NCI-H1930 (cell line): ENCODE data around the gene CAMKK2.
"Not testable (repeated sequence)": the region's sequence is repeated elsewhere in the genome, so short reads cannot be mapped to it uniquely, and the experiment has no call there.

ENCODE experiments used
- DNase-seq, 2 experiments: peaks; one replicate each; lab custom pipeline; 2025; lab: John Stamatoyannopoulos, UW

The CAMKK2 gene

GRCh38 chr12:121279071-121279375 lies 17.5 kb downstream of the CAMKK2 start:
- no peak for DNase-seq

GRCh38 chr12:121278169-121279070 lies 18.1 kb downstream of the CAMKK2 start:
- no peak for DNase-seq

GRCh38 chr12:121277374-121277759 lies 19.1 kb downstream of the CAMKK2 start:
- no peak for DNase-seq

- no peak for DNase-seq
Observed at GRCh38 chr12:121274036-121274763, 22.3 kb downstream of the CAMKK2 start.

- DNase-seq: no peak
Observed at GRCh38 chr12:121273364-121273896, 23.1 kb downstream of the CAMKK2 start.

GRCh38 chr12:121267822-121268221 lies 28.7 kb downstream of the CAMKK2 start:
- no peak for DNase-seq

- DNase-seq: no peak
Observed at GRCh38 chr12:121264951-121265515, 31.5 kb downstream of the CAMKK2 start.

- no peak for DNase-seq
Observed at GRCh38 chr12:121264135-121264534, 32.4 kb downstream of the CAMKK2 start.

- no peak for DNase-seq
Observed at GRCh38 chr12:121263206-121263935, 33.1 kb downstream of the CAMKK2 start.

- DNase-seq: no peak
Observed at GRCh38 chr12:121261398-121261797, 35.1 kb downstream of the CAMKK2 start.

GRCh38 chr12:121260091-121260490 lies 36.4 kb downstream of the CAMKK2 start:
- DNase-seq: no peak

GRCh38 chr12:121259074-121259473 lies 37.4 kb downstream of the CAMKK2 start:
- DNase-seq: no peak

- DNase-seq: not testable (repeated sequence)
Observed at GRCh38 chr12:121257704-121258449, 38.6 kb downstream of the CAMKK2 start.

GRCh38 chr12:121255433-121255832 lies 41.1 kb downstream of the CAMKK2 start:
- no peak for DNase-seq

GRCh38 chr12:121253638-121254335 lies 42.7 kb downstream of the CAMKK2 start:
- no peak for DNase-seq

GRCh38 chr12:121252712-121253345 lies 43.7 kb downstream of the CAMKK2 start:
- no peak for DNase-seq

GRCh38 chr12:121251838-121252237 lies 44.7 kb downstream of the CAMKK2 start:
- no peak for DNase-seq

- DNase-seq: no peak
Observed at GRCh38 chr12:121250359-121250758, 46.1 kb downstream of the CAMKK2 start.

GRCh38 chr12:121248622-121249021 lies 47.9 kb downstream of the CAMKK2 start:
- DNase-seq: no peak

GRCh38 chr12:121246893-121247557 lies 49.5 kb downstream of the CAMKK2 start:
- no peak for DNase-seq
